BJ (cell line): Measurements from ENCODE around the gene PSMB7. TPM values are rescaled to one million over a fixed set of nuclear protein-coding genes. Genes with fewer than 3 reads are reported as not detected.

ENCODE experiments used
- CTCF ChIA-PET: fragments of 350-600 bp; formaldehyde crosslinking; extraction: SDS; loops from one replicate; lab custom pipeline; 2021; ENCODE audit warnings: antibody characterized with exemption, inconsistent platforms; lab: Yijun Ruan, JAX
- POLR2A ChIA-PET: fragments of 300-600 bp; sonication (Branson Sonifier 250); formaldehyde crosslinking; extraction: SDS; loops from one replicate; lab custom pipeline; 2021; ENCODE audit warnings: antibody characterized with exemption; lab: Charles Lee
- DNase-seq: peaks from one replicate; pipeline ENCODE4 v3.0.0-alpha.2; 2011; ENCODE audit warnings: low read depth
- H3K27me3 ChIP-seq: 2 replicates; pipeline ENCODE4 v1.6.0; 2011; ENCODE audit warnings: low read length; ENCODE audit not compliant: control insufficient read depth, insufficient read depth
- H3K36me3 ChIP-seq: 2 replicates; pipeline ENCODE4 v1.5.1; 2011; ENCODE audit warnings: low read length; ENCODE audit not compliant: control insufficient read depth, insufficient read depth
- H3K4me3 ChIP-seq: 2 replicates; pipeline ENCODE4 v1.5.1; 2011; ENCODE audit warnings: low read depth, mild to moderate bottlenecking, control low read depth, low read length
- CTCF ChIP-seq: IDR thresholded peaks from 2 replicates; pipeline ENCODE4 v1.5.1; 2011; ENCODE audit warnings: low read depth, mild to moderate bottlenecking, control low read depth, inconsistent platforms, low read length, moderate library complexity; ENCODE audit not compliant: insufficient read depth
- polyA plus RNA-seq: library from polyadenylated mRNA; depleted of rRNA; stranded (reverse); fragments of >200 nt; gene quantifications from 2 replicates; pipeline ENCODE4 v1.2.3, GENCODE V29; 2011

PSMB7 gene
- polyA plus RNA-seq, 1 experiment: 325 TPM

- Histone ChIP-seq H3K27me3 (no peaks in the 10 kb centered on the region), H3K36me3 (peaks cover 6% of the 10 kb centered on the region; the same call in 1 of the 2 replicates), H3K4me3 (no peak overlapping the region)
- CTCF ChIA-PET: interaction anchor here (1.7 to 4.7 kb wide), 2 partner anchors 19 to 25 kb away, joined by 7 to 19 read pairs; no protein-coding TSS in a partner anchor
- TF ChIP-seq CTCF: no peak
- POLR2A ChIA-PET: no interaction called here
- no peak for DNase-seq
Measured at GRCh38 chr9:124412228-124412575, 3.0 kb downstream of the PSMB7 start.

GRCh38 chr9:124411514-124412227, 3.6 kb downstream of the PSMB7 start:
- DNase-seq: no peak
- peaks cover 7% of the 10 kb centered on the region; the same call in 1 of the 2 replicates for H3K36me3 ChIP-seq
- POLR2A ChIA-PET: interaction anchor here (0.6 kb wide), 1 partner anchor 139 kb away, joined by 4 read pairs; no protein-coding TSS in a partner anchor

GRCh38 chr9:124410321-124410913, 4.8 kb downstream of the PSMB7 start:
- CTCF ChIA-PET: interaction anchor here (0.7 to 4.7 kb wide), 6 partner anchors 9 to 301 kb away, joined by 3 to 26 read pairs (median 6); no protein-coding TSS in a partner anchor
- no peak overlapping the region for H3K4me3 ChIP-seq
- POLR2A ChIA-PET: interaction anchor here (0.6 kb wide), 1 partner anchor 1563 kb away, joined by 3 read pairs; no protein-coding TSS in a partner anchor
- H3K27me3 ChIP-seq: no peaks in the 10 kb centered on the region
- DNase-seq: no peak
- H3K36me3 ChIP-seq: peaks cover 8% of the 10 kb centered on the region; the same call in 1 of the 2 replicates
- peak; percentile 30 for TF ChIP-seq CTCF

More at GRCh38 chr9:124411514-124412227, 3.6 kb downstream of the PSMB7 start:
- TF ChIP-seq CTCF: no peak
- Histone ChIP-seq H3K4me3 (no peak overlapping the region), H3K27me3 (no peaks in the 10 kb centered on the region)
- CTCF ChIA-PET: interaction anchor here (1.5 to 4.7 kb wide), 5 partner anchors 7 to 300 kb away, joined by 3 to 26 read pairs (median 7); no protein-coding TSS in a partner anchor

GRCh38 chr9:124409410-124409809, 5.8 kb downstream of the PSMB7 start:
- no peak for DNase-seq
- Histone ChIP-seq H3K4me3 (no peak overlapping the region), H3K36me3 (peaks cover 8% of the 10 kb centered on the region; the same call in 1 of the 2 replicates), H3K27me3 (no peaks in the 10 kb centered on the region)
- ChIA-PET POLR2A (no interaction called here), CTCF (interaction anchor here (2.5 to 4.7 kb wide), 2 partner anchors 9 to 16 kb away, joined by 19 to 26 read pairs; no protein-coding TSS in a partner anchor)
- TF ChIP-seq CTCF: no peak

GRCh38 chr9:124403246-124403645, 12.0 kb downstream of the PSMB7 start:
- no peaks in the 10 kb centered on the region for H3K27me3 ChIP-seq
- CTCF ChIA-PET: no interaction called here
- no peak for DNase-seq
- no peak overlapping the region for H3K4me3 ChIP-seq
- H3K36me3 ChIP-seq: peaks cover 9% of the 10 kb centered on the region; the same call in 1 of the 2 replicates
- POLR2A ChIA-PET: no interaction called here
- no peak for TF ChIP-seq CTCF
